Astrocyte of the cerebellum (primary cell): Measurements from ENCODE around the gene MSMO1.

Experiments
- DNase-seq: peaks from one replicate; pipeline ENCODE4 v3.0.0-alpha.2; 2011; ENCODE audit warnings: low read depth
- H3K4me3 ChIP-seq: 2 replicates; pipeline ENCODE4 v1.5.1; 2011; ENCODE audit warnings: mild to moderate bottlenecking, low read depth, low read length, moderate library complexity
- in situ Hi-C: cut with HindIII; loops from 2 replicates; pipeline ENCODE4 v1.10.0; 2017; ENCODE audit warnings: low sequenced_read_pairs
- TF ChIP-seq, protein P1 (sequence below): IDR thresholded peaks from 2 replicates; pipeline ENCODE4 v1.5.1; 2012; ENCODE audit warnings: low read length, low read depth, moderate library complexity, mild to moderate bottlenecking; ENCODE audit errors: missing control alignments

The MSMO1 gene

DNA sequence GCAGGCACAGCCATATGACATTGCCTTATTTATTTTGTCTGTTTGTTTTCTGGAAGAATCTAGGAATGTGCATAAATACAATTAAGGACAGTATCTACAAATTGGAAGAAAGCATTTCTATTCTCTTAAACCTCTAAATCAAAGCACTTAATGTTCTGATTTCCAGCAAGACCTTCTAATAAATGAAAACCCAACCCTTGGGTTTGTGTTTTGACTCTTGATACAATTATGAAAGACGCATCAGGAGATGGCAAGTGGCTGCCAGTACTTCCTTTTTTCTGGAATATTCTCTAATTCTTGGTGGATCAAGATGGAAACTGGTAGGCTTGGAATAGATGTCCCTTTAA lies 50.9 kb downstream of the MSMO1 start:
- TF ChIP-seq, protein P1, sequence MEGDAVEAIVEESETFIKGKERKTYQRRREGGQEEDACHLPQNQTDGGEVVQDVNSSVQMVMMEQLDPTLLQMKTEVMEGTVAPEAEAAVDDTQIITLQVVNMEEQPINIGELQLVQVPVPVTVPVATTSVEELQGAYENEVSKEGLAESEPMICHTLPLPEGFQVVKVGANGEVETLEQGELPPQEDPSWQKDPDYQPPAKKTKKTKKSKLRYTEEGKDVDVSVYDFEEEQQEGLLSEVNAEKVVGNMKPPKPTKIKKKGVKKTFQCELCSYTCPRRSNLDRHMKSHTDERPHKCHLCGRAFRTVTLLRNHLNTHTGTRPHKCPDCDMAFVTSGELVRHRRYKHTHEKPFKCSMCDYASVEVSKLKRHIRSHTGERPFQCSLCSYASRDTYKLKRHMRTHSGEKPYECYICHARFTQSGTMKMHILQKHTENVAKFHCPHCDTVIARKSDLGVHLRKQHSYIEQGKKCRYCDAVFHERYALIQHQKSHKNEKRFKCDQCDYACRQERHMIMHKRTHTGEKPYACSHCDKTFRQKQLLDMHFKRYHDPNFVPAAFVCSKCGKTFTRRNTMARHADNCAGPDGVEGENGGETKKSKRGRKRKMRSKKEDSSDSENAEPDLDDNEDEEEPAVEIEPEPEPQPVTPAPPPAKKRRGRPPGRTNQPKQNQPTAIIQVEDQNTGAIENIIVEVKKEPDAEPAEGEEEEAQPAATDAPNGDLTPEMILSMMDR: no peak
- no peak for DNase-seq
- peak overlapping the region; percentile 58 for H3K4me3 ChIP-seq
- in situ Hi-C loops: no loop called here

DNA sequence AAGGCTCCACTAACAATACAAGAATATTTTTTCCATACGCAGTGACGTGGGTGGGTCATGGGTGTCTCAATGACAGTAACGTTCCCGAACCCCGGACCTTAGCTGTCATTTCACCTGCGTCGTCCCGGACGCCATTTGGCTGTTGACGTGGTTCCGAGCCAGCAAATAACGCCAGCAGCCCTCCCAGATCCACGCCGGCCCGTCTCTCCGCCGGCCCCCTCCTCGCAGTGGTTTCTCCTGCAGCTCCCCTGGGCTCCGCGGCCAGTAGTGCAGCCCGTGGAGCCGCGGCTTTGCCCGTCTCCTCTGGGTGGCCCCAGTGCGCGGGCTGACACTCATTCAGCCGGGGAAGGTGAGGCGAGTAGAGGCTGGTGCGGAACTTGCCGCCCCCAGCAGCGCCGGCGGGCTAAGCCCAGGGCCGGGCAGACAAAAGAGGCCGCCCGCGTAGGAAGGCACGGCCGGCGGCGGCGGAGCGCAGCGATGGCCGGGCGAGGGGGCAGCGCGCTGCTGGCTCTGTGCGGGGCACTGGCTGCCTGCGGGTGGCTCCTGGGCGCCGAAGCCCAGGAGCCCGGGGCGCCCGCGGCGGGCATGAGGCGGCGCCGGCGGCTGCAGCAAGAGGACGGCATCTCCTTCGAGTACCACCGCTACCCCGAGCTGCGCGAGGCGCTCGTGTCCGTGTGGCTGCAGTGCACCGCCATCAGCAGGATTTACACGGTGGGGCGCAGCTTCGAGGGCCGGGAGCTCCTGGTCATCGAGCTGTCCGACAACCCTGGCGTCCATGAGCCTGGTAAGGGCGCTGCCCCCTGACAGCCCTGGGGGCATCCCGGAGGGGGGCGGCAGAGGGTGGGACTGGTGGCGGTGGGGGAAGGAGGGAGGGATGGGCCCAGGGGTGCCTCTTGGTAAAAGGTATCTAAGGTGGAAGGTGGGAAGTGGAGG lies 51.5 kb downstream of the MSMO1 start, which contains the start of gene CPE:
TSS of gene CPE (plus strand) at position 264 of the 933 bp plus-strand sequence. CDS start at position 478, 214 bp downstream.
- in situ Hi-C loops: no loop called here
- peak within 1 kb of the TSS; percentile 58 for H3K4me3 ChIP-seq
- TF ChIP-seq, protein P1: peak; percentile 49
- no peak for DNase-seq

DNA sequence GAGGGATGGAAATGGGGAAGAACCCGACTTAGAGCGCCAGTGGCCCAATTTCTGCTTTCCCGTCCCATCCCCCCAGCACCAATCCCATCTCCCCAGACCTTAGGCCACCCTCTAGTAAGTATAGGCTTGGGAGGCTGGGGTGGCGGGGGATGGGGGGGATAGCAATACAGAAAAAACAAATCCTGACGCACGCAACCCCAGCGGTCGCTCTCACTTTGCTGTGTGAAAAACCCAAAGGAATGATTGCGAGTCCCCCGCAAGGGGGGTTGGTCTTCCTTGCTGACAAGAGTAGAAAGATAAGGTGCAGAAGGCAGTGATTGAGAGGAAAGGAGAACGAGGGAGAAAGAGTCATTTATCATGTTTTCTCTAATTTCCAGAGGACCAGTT lies 52.2 kb downstream of the MSMO1 start:
- in situ Hi-C loops: no loop called here
- H3K4me3 ChIP-seq: peak overlapping the region; percentile 58
- TF ChIP-seq, protein P1: no peak
- DNase-seq: no peak

DNA sequence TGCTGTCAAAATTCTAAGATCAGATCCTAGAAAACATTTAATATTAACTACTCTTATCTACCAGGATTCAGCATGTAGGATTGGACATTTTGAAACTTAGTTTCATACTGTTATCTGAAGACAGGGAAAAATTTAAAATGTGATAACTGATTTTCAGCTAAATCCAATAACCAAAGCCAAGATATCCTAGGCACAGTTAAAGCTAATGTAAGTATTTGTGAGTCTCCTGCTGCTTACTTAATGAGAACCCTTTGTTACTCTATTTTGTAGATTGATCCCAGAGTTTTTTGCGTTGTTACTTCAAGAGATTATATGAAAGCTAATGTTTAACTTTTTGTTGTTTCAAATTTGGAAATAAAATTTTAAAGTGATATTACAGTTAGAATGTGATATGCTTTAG lies 53.3 kb downstream of the MSMO1 start:
- in situ Hi-C loops: no loop called here
- no peak for DNase-seq
- TF ChIP-seq, protein P1: no peak
- no peak overlapping the region for H3K4me3 ChIP-seq

- no peak for DNase-seq
- TF ChIP-seq, protein P1: no peak
- in situ Hi-C loops: no loop called here
- no peak overlapping the region for H3K4me3 ChIP-seq
These were observed 54.4 kb downstream of the MSMO1 start for GRCh38 chr4:165381821-165382373.

DNA sequence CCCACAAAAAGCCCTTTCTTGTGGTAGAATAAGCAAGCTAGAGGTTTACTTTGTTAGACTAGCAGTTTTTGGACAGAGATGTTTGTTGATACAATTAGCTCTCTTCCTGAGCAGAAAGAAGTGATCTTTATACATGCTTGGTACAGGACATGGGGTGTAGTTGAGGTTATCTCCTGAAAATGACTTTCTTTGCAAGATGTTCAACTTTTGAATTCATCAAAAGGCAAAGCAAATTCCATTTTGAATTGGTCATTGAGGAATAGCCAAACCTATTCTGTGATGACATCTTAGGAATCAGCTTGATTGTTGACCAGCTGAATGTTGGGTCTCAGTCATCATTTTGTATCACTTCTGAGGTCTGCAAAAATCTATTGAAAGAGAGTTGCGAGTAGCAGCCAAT lies 55.2 kb downstream of the MSMO1 start:
- in situ Hi-C loops: no loop called here
- TF ChIP-seq, protein P1: no peak
- H3K4me3 ChIP-seq: no peak overlapping the region
- no peak for DNase-seq
